ENCODE measurements around the gene FAXC.
"Not testable (repeated sequence)": the region's sequence is repeated elsewhere in the genome, so short reads cannot be mapped to it uniquely, and the experiment has no call there.

FAXC gene

DNA sequence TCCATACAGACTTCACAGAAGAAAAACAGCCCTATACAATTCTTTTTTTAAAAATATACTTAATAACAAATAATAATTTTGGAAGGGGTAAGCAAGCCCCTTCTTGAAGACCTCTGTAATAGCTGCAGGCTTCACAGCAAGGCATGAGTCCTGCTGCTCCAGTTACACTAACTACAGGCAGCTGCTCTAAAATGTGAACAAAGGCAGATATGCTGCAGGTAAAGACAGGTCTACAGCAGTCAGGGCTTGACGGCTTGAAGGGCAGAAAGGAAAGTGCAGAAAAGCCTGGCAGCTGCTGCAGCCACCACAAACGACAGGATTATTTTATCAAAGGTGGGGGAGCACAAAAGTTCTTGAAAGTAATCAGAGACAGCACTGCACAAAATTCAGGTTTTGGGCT is 11.3 kb downstream of the FAXC start:
- no peak for DNase-seq

DNA sequence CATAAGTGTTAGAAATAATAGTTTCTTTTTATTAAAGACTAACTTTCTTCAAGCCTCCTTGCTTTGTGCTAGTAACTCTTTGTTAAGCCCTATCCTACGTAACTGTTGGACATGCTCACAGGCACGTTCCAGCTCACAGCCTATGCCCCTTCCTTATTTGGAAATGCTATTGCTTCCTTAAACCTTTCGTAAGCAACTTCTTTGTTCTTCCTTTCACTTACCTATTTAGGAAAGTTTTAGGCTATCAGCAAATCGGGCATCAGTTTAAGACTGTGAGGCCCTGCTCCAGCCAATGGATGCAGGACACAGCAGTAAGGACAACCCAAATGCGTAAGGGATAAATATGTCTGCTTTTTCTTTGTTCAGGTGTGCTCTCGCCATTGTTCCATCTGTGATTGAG is 14.2 kb downstream of the FAXC start:
- not testable (repeated sequence) for DNase-seq

DNA sequence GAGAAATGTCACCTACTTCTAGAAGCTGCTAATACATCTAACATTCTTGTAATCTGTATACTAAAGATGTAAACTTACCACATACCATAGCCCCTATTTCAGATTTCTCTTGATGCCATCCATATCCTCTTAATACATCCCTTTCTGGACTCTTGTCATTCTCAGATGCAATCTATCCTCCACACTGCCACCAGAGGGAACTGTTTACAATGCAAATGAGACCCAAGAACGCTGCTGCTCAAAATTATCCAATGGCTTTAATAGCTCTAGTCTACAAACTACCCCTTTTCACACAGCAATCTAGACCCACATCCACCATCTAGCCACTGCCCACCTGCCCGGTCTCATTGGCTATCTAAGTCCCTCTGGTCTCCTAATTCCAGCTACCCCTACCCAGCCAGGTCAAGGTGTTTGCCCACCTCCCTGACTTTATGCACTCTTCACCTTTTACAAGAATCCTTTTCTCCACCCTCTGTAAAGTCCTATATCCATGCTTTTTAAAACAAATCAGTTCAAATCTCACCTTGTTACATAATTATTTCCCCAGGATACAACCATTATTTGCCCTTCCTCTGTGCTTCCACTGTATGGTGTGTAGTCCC is 14.8 kb downstream of the FAXC start:
- DNase-seq = peak; percentile 44

DNA sequence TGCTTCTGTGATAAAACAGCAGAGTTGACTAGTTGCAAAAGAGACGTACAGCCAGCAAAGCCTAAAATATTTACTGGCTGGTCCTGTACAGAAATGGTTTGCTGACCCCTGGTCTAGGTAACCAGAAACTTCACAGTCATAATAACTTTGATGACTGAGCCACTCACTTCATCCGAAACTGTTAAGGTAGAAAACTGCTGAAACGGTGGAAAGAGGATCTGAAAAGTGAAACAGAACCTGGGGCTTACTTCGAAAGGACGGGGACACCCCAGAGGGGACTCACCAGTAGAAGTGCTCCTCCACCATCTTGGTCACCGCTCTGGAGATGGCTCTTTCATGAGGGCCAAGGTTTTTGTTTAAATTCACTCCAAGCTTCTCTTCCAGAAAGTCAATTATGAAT is 16.4 kb downstream of the FAXC start:
- DNase-seq = no peak

DNA sequence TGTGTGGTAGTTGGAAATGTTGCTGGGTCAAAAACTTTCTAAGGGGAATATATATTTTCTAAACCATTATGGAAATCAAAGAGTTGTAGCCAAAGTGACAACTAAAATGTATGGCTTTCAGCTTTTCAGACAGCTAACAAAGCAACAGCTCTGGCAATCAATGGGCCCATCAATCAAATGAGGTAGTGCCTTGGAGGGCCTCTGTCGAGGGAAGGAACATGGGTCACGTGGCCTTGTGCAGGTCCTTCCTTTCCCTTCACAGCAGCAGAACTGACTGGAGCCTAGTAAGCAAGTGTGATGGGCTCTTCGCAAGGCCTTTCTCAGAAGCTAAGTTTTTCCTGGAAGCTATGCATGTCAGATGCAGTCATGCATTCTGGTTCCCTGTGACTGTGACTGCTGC is 17.9 kb downstream of the FAXC start:
- no peak for DNase-seq

DNA sequence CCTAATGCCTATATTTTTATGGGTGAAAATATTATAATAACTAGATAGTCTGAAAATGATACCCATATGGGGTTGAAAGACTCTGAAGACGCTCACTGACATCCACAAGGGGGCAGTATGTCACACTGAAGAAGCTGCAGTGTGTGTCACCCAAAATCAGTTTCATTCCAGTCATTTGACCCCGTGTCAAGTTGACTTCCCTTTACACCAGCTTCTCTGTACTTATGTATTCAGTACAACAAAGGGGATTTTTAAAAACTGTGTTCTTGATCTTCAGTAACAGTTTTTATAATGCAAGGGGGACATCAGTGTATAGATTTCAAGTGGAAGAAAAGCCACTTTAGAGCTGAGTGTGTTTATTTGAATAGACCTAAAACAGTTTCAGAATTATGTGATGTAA is 19.3 kb downstream of the FAXC start:
- DNase-seq = peak; percentile 61

DNA sequence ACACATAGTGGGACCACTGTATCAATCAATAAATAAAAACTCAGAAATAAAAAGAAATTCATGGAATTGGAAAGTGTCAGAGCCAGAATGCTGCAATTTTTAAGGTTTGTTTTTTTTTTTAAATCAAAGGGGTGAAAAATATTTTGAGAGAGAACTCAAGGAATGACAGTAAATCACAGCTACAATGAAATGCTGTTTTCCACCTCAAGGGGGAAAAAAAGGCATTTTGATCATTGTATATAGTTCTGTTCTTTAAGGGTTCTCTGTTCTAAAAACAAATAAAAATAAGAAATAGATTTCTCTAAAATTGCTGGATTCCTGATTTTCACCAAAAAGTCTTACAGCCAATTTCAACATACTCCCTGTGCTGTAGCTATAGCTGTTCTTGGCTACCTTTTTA is 24.5 kb downstream of the FAXC start:
- no peak for DNase-seq

DNA sequence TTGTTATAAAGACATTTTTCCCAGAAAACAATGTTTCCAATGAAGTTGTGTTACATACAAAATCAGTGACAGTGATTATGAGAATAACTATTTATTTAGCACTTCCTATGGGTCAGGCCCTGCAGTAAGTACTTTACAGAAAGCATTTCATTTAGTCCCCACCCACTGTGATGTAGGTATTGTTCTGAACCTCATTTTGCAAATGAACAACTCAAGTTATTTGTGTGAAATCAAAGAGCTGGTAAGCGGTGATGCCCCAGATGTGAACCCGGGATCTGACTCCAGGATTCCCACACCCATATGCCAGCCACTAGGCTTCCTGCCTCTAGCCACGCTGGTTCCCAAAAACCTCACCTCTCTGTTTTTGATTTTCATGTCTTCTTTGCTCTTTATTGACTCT is 30.9 kb downstream of the FAXC start:
- no peak for DNase-seq

DNA sequence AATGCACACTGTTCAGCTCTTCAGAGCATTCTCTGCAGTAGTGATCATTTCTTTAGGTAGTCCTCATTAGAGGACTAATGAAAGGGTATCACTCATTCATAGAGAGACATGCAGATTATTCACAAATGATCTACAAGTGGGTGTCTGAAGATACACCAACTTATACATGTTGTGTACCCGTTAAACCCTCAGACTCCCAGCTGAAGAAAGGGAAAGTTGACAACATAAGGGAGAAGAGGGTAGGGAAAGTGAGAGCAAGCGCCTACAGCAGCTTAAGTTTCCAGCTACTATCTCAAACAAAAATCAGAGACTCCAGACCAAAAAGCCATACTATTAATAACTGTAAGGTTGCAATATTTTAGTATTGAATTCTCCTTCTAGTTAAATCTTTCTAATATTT is 37.1 kb downstream of the FAXC start:
- no peak for DNase-seq

DNA sequence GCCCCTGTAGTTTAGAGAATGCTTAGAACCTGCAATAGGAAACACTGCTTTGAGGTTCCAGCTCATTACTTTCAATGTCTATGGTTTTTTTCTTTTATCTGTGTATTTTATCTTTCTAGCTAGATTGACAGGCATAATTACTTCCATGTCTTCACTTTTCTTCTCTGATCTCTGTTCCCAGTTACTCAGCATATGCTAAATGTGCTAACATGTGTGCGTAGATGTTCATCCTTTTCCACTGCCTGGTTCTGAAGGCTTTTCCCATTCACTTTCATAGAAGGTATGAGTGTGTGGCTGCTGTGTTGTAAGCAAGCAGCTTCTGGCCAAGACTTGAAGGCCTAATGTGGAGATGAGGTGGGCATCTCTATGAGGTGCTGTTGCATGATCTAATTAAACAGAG is 38.9 kb downstream of the FAXC start:
- no peak for DNase-seq

DNA sequence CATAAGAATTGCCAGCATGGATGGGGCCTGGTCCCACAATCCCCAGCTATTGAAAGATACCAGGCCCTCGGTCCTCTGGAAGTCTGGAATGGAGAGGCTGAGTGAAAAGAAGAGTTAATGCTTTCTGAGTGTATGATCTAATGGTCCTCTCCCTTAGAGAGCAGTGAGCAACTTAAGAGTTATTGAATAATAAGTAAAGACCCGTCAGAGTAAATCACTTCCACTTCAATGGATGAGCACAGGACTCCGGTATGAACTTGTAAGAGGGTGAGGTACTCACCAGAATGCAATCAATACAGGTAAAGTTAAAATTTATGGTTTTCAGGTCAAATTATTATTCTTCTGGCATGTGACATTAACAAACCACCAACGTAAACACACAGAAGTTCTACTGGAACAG is 39.9 kb downstream of the FAXC start:
- DNase-seq = no peak

DNA sequence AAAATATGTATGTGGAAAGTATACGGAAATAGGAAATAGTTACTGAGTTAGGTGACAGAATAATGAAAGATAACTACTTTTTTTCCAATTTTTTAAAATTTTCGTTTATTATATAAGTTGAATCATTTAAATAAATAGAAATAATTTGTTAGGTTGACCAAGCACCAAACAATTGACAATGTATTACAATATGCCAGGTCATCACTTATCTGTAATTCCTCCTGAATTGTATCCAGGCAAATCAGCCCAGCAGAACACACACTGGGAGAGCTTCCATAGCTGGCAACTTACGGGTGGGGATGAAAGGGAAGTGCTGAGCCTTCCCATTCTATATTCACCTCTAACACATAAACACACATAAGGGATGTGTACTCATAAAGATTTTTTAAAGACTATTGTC is 40.7 kb downstream of the FAXC start:
- no peak for DNase-seq

DNA sequence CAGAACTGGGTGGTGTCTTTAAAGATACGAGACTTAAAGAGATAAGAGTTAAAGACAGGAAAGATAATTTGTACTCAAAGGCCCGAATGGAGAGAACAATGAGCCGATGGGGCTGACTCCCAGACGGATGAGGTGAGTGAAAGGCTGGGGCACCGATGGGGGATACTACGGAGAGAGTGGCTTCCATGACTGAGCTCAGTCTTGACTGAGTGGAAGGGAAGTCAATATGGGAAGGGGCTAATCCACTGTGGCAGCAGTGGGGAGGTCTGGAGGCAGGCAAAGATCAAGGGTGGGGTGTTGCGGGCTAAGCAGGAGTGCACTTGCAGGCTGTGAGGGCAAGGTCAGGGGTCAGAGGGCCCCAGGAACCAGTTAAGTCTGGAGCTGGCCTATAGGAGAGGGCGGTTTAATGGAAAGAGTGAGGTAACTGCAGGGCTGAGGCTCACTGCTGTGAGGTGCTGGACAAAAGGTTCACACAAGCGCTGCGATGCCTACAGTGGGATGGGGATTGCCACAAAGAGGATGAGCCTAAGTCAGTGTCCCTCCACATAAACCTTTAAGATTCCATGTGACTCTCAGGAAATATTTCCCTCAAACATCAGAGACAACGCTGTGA is 42.1 kb downstream of the FAXC start:
- no peak for DNase-seq

DNA sequence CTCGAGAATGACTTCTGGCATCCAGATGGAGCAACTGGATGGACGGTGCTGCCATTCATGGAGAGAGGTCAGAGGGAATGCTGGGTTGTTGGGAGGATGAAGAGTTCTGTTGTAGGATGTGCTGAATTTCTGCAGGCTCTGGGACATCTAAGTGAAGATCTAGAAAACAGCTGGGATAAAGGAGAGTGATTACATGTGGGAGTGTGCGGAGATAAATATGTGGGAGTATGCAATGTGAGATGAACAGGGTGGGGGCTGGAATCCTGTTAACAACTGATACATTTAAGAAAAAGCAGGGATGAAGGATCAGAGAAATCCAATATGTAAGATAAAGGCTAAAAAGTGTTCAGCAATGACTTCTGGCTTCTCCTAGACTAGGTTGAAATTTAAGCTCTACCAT is 43.1 kb downstream of the FAXC start:
- DNase-seq = no peak

DNA sequence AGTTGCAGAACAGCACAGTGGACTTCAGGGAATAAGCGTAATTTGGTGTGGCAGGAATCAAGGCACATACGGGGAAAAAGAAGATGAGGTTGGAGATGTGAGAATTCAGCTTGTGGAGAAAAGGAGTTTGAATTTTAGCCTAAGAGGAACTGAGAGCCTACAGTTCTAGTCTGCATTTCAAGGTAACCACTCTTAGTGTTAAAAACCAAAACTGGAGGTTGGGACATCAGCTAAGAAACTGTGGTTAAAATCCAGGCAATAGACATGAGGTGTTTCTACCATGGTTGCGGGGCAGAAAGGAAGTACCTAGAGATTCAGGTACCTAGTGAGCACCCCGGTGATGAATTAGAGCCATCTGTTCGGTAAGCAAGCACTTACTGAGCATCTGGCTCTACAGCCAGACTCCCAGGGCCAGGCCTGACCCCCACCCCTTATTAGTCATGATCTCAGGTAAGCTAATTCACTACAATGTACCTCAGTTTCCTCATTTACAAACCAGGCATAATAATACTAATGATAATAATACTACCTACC is 44.4 kb downstream of the FAXC start:
- no peak for DNase-seq

DNA sequence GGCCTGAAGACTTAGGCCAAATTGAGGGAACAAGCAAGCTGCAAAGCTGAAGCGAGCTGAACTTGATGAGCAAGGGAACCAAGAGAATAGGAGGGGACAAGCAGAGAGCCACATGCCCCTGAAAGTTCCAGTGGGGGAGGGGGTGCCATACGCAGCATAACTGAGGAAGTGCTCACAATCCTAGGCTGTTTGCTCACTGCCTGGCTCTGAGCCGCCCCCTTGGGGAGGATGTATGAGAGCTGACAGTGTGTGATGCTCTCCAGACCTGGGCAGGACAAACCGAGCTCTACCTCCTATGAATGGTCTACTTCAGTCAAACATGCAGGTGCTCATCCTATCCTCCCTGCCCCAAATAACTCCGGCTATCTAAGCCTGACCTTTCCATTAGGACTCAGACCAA is 52.1 kb downstream of the FAXC start:
- DNase-seq = no peak

DNA sequence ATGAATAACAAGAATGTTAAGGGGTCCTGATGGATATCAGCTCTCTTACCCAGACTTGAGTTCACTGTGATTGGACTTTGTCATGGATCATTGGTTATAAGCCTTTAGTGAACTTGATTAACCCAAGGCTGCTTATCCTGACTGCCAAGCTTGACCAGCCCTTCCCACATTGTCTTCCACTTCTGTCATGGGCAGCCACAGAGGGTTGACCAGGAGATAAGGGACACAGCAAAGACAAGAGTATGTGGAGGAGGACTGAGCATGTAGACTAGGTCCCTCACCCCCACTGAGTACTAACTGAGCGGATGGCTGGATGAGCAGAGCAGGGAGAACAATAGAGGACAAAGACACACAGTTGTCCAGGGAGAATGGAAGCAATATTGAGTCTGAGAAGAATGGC is 52.5 kb downstream of the FAXC start:
- no peak for DNase-seq

DNA sequence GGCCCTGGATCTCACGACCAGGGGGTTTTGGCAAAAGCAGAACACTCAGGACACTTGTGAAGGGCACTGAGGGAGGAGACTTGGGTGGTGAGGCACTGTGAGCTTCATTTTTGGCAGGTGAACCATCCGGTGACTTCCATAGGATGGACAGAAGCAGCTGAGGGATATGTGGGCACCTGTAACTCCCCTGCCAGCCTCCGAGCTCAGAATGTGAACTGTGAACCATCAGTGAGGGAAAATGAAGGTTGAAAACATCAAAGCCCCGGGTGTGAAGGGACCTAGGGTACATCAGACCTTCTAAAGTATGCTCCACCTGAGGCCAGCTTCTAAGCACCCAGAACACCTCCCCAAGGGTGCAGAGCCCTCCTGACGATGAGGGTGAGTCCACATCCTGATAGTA is 53.2 kb downstream of the FAXC start:
- DNase-seq = no peak

DNA sequence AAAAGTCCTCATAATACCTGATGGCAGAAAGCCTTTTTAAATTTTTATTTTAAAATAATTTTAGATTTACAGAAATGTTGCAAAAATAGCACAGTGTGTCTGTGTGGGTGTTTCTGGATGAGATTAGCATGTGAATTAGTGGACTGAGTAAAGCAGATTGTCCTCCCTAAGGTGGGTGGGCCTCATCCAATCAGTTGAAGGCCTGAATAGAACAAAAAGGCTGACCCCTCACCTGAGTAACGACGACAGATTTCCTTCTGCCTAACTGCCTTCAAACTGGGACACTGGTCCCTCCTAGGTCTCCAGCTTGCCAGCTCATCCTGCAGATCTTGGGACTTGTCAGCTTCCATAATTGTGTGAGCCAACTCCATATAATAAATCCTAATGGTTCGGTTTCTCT is 54.2 kb downstream of the FAXC start:
- DNase-seq = no peak

DNA sequence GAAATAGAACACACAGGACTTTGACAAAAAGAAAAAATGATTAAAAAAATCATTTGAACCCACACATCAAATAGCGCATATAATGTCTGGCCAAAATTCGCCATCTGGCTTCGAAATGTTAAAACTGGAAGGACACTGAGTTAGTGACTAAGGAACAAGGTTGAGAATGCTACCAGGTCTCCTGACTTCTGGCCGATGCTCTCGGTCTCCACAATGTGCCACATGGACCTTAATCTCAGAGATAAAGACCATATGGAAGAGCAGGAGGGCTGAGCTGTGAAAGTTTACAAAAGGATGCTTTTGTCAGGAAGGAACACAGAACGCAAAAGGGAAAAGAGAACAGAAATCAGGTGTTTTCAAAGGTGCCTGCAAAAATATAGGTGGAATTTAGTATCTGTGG is 54.7 kb downstream of the FAXC start:
- no peak for DNase-seq

DNA sequence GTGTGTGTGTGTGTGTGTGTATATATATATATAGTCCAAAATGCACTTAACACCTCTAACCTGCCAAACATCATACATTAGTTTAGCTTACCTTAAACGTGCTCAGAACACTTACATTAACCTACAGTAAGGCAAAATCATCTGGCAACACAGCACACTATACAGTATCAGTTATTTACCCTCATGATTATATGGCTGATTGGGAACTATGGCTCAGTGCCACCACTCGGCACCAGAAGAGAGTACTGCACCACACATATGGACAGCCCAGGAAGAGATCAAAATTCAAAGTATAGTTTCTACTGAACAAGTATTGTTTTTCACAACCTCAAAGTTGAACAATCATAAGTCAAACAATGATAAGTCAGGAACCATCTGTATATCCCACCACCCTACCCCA is 59.8 kb downstream of the FAXC start:
- no peak for DNase-seq

DNA sequence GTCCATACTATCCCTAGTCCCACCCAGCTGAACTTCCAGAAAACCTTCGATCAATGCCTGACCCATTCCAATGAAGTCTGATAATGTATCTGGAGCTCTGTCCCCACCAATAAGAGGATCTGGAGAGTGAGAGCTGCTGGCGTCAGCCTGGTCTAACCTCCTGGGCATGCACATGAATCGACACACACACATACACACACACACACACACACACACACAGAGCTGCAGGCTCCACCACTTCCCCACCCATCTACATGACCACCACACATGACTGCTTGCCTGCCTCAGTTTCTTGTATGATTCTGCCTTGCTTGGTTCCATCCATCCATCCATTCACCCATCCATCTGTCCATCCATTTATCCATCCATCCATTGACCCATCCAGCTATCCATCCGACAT is 60.8 kb downstream of the FAXC start:
- DNase-seq = no peak

DNA sequence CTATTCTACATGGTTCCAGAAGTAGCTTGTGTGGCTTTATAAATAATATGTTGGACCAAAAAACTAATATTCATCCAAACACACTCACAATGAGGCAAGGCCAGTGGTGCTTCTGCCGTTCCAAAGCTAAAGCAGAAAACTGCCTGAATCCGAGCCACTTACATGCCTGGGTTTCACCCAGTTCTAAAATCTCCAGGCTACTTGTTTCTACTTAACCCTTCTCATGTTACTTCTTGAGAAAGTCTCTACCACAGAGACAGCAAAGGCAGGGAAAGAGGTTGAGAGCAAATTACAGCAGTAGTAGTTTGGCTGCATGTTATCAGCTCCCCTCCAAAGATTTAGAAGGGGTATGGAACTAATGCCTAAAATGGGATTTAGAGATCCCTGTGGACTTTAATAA is 62.0 kb downstream of the FAXC start:
- DNase-seq = no peak

DNA sequence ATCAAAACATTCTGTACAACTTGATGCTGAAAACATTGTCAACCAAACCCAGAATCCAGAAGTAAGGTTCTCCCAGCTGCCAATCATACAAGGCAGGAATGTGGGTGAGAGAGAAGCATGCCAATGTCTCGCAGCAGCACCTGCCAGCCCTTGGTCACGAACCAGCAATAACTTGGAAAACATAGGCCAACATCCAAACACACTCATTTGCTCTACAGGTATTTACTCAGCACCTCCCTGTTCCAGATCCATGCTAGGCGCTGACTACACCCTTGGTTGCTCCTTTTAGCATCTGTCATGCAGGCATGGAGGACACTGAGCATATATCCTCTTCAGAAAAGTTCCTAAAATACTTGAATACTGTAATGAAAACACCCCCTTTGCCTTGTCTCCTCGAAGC is 63.6 kb downstream of the FAXC start:
- no peak for DNase-seq

DNA sequence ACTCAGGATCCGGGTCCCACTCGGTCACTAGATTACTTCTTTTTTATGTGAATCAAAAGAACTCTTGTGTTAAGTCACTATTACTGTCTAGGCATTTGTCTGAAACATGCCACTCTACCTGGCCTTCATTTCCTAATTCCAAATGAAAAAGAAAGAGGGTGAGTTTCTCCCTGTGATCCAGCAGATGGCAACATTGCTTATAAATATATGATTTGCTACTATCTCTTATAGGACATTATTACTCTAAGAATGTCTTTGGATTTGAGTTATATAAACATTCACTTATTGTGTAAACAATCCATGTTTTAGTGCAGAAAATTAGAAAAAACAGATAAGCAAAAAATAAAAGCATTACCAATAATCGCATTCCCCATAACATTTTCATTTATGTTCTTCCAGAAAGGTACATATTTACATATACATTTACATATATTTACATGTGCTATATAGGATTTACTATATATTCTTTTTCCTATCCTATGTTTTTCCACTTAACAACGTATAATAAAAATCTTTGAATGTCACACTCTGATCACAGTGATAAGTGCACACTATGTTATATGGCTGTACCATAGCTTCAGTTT is 66.9 kb downstream of the FAXC start:
- no peak for DNase-seq
